ENCODE measurements around the gene SLFNL1. TPM values are rescaled to one million over a fixed set of nuclear protein-coding genes. Genes with fewer than 3 reads are reported as not detected.

SLFNL1 gene
- total RNA-seq, 1 experiment from 2014 or later = 0.11 TPM

DNA sequence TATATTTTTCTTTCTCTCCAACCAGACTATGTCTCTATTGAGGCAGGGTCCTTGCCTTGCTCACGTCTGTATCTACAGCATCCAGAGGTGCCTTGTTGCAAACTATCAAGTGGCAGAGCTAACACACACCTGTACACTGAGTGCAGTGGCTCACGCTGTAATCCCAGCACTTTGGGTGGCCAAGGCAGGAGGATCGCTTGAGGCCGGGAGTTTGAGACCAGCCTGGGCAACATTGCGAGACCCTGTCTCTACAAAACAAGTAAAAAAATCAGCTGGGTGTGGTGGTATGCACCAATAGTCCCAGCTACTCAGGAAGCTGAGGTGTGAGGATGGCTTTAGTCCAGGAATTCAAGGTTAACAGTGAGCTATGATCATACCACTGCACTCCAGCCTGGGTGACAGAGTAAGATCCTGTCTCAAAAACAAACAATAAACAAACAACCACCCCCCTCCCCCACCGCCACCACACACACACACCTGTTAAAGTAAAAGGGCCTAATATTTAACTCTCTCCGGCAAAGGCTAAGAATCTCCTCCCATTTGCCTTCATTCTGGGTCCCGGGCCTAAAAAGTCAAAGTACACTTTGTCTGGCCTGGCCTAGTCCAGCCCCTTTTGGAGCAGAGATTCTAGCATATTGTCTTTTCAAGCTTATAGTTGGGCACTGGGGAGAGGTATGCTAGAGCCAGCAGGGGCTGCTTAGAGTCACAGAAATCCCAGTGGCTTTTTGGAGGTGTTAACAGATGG is 9.5 kb upstream of the SLFNL1 start:
- peaks cover 29 to 46% (median 32%) of the 10 kb centered on the region in 3 experiments for H3K36me3 Mint-ChIP-seq (ENCODE audit: insufficient read depth in 1 of 3, low read depth in 3 of 3)
- TF ChIP-seq, protein P1, sequence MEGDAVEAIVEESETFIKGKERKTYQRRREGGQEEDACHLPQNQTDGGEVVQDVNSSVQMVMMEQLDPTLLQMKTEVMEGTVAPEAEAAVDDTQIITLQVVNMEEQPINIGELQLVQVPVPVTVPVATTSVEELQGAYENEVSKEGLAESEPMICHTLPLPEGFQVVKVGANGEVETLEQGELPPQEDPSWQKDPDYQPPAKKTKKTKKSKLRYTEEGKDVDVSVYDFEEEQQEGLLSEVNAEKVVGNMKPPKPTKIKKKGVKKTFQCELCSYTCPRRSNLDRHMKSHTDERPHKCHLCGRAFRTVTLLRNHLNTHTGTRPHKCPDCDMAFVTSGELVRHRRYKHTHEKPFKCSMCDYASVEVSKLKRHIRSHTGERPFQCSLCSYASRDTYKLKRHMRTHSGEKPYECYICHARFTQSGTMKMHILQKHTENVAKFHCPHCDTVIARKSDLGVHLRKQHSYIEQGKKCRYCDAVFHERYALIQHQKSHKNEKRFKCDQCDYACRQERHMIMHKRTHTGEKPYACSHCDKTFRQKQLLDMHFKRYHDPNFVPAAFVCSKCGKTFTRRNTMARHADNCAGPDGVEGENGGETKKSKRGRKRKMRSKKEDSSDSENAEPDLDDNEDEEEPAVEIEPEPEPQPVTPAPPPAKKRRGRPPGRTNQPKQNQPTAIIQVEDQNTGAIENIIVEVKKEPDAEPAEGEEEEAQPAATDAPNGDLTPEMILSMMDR (conservative IDR thresholded peaks at IDR 0.05) = no peak
- no peak overlapping the region for H2BK5ac ChIP-seq (ENCODE audit: insufficient read length, low read length)

More for the DNA sequence above, 9.5 kb upstream of the SLFNL1 start:
- Histone ChIP-seq H3K9me3 (ENCODE audit: control insufficient read depth, low read depth, low read length) (no peaks in the 10 kb centered on the region), H4K91ac (ENCODE audit: insufficient read length, low read depth, low read length) (no peak overlapping the region), H2BK15ac (ENCODE audit: low read depth, low read length) (no peak overlapping the region), H2AFZ (ENCODE audit: low read length) (no peak overlapping the region), H3K4me1 (ENCODE audit: insufficient read depth, low read length) (peaks cover 5% of the 10 kb centered on the region; the same call in 1 of the 2 replicates), H4K20me1 (ENCODE audit: control insufficient read depth, insufficient read depth, insufficient read length) (no peaks in the 10 kb centered on the region), H3K9ac (ENCODE audit: extremely low read depth, insufficient read length, low read length) (no peak overlapping the region), H3K79me1 (ENCODE audit: insufficient read depth, low read depth, low read length, poor library complexity, severe bottlenecking) (no peaks in the 10 kb centered on the region), H3K56ac (ENCODE audit: insufficient read length, low read depth, low read length) (no peak overlapping the region), H3K27ac (ENCODE audit: insufficient read length, low read depth, low read length) (no peak overlapping the region), H2BK120ac (ENCODE audit: low read depth, low read length, poor library complexity, severe bottlenecking) (no peak overlapping the region), H3K23ac (ENCODE audit: insufficient read length, low read depth, low read length) (no peak overlapping the region), H2BK20ac (ENCODE audit: low read depth, low read length, poor library complexity, severe bottlenecking) (no peak overlapping the region), H3K4me2 (ENCODE audit: insufficient read depth, insufficient read length, low read length) (no peak overlapping the region), H3K23me2 (ENCODE audit: insufficient read length, low read depth, low read length, poor library complexity, severe bottlenecking) (no peaks in the 10 kb centered on the region), H2AK5ac (ENCODE audit: insufficient read length, low read length) (no peak overlapping the region), H2BK12ac (ENCODE audit: insufficient read length, low read depth, low read length) (no peak overlapping the region), H4K8ac (replicated peaks; ENCODE audit: insufficient read length, low read depth, low read length) (no peak overlapping the region), H3K79me2 (ENCODE audit: insufficient read depth, low read length) (no peaks in the 10 kb centered on the region), H3T11ph (ENCODE audit: low read length) (no peak overlapping the region), H3K4ac (ENCODE audit: low read depth, low read length) (no peak overlapping the region), H4K5ac (ENCODE audit: insufficient read length, low read depth, low read length) (no peak overlapping the region), H3K14ac (ENCODE audit: insufficient read depth, low read length) (no peak overlapping the region), H3K18ac (ENCODE audit: insufficient read length, low read depth, low read length) (no peak overlapping the region), H3K27me3 (ENCODE audit: insufficient read depth, low read length) (no peaks in the 10 kb centered on the region)
- no peaks in the 10 kb centered on the region for H3K9me3 Mint-ChIP-seq
- no CpG with 5 or more reads among the region's 8 CpGs for WGBS (ENCODE audit: extremely low coverage, insufficient read length, low lambda C conversion rate)
- no peaks in the 10 kb centered on the region; the same call in 1 of the 2 replicates for H3K27me3 Mint-ChIP-seq (ENCODE audit: low read depth)
- DNase-seq = no peak
- no peak overlapping the region for H3K4me3 Mint-ChIP-seq
- peaks cover 10 to 18% of the 10 kb centered on the region in 2 experiments for H3K4me1 Mint-ChIP-seq
- no peak overlapping the region for H3K27ac Mint-ChIP-seq

Measured in H9 (cell line).